ENCODE results near the gene SUMF1. TPM values are rescaled to one million over a fixed set of nuclear protein-coding genes. Genes with fewer than 3 reads are reported as not detected.
A peak's percentile ranks its signal among the peaks of the same experiment; 100 is the strongest.

The SUMF1 gene
- total RNA-seq, 1 experiment from 2014 or later = 79.1 TPM

DNA sequence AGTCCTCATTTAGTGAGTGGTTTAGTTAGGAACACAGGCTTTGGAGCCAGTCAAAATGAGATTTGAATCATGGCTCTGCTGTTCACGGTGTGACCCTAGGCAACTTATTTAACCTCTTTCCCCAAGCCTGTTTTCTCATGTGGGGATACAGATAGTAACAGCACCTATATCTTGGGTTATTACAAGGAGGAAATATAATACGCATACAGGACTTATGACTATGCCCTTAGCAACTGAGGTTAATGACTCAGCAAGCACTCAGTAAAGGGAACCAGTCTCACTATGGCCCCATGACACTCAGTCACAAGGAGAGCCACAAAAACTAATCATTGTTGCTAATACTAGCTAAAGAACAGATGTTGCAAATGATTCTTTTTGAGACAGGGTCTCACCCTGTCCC is 45.9 kb downstream of the SUMF1 start:
- Histone ChIP-seq H3K4me1 (ENCODE audit: insufficient read depth, low read length) (peaks cover 50% of the 10 kb centered on the region), H3K79me2 (ENCODE audit: low read length) (peaks cover 9% of the 10 kb centered on the region), H3K9ac (ENCODE audit: low read length) (peak overlapping the region; percentile 65), H2AFZ (ENCODE audit: low read length) (no peak overlapping the region), H3K27ac (ENCODE audit: low read length) (peak overlapping the region; percentile 92), H3K36me3 (ENCODE audit: low read depth, low read length) (0 out of 2 replicates have a peak, but pooled peaks cover 4% of the 10 kb centered on the region), H4K20me1 (ENCODE audit: low read length) (no peaks in the 10 kb centered on the region), H3K9me2 (replicated peaks; ENCODE audit: low read length) (no peaks in the 10 kb centered on the region), H3F3A (ENCODE audit: low read length, unreplicated experiment) (peaks cover 6% of the 10 kb centered on the region), H3K9me3 (ENCODE audit: low read length) (no peaks in the 10 kb centered on the region), H3K4me3 (ENCODE audit: low read length) (peak overlapping the region; percentile 16; the same call in 1 of the 2 replicates), H3K27me3 (ENCODE audit: low read length) (no peaks in the 10 kb centered on the region), H3K4me2 (ENCODE audit: low read length) (peak overlapping the region; percentile 60)
- TF ChIP-seq EZH2 (IDR thresholded peaks at IDR 0.05; ENCODE audit: low read length, unreplicated experiment) (no peak), EZH2phosphoT487 (IDR thresholded peaks at IDR 0.05; ENCODE audit: borderline replicate concordance, low read length) (no peak)
- TF ChIP-seq, protein P1, sequence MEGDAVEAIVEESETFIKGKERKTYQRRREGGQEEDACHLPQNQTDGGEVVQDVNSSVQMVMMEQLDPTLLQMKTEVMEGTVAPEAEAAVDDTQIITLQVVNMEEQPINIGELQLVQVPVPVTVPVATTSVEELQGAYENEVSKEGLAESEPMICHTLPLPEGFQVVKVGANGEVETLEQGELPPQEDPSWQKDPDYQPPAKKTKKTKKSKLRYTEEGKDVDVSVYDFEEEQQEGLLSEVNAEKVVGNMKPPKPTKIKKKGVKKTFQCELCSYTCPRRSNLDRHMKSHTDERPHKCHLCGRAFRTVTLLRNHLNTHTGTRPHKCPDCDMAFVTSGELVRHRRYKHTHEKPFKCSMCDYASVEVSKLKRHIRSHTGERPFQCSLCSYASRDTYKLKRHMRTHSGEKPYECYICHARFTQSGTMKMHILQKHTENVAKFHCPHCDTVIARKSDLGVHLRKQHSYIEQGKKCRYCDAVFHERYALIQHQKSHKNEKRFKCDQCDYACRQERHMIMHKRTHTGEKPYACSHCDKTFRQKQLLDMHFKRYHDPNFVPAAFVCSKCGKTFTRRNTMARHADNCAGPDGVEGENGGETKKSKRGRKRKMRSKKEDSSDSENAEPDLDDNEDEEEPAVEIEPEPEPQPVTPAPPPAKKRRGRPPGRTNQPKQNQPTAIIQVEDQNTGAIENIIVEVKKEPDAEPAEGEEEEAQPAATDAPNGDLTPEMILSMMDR (conservative IDR thresholded peaks at IDR 0.05; ENCODE audit: low read depth, low read length) = no peak
- no TSS peak for BruUV-seq (replicated peaks)
- DNase-seq (peak; percentile 89), ATAC-seq (peak; percentile 55)
- ChIA-PET CTCF (no interaction called here), POLR2A (ENCODE audit: unreplicated experiment) (no interaction called here)
- intact Hi-C loops (cut with micrococcal nuclease) = no loop called here

DNA sequence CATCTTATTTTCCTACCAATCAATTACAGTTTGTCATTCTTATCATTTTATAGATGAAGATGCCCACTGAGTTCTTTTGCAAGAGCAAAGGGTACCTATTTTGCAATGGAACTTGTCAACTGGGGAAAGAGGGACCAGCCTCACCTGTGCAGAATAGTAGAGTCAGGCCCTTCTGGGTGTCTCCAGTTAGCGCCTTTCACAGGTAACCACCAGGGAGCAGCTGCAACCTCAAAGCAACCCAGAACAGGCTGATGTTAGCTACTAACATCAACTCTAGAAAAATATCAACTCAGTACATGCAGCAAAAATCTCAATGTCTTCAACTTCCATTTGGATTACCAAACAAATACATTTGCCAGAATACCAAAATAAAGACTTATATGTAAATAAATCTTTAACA is 47.1 kb downstream of the SUMF1 start:
- H3F3A ChIP-seq (ENCODE audit: low read length, unreplicated experiment) = peaks cover 6% of the 10 kb centered on the region

DNA sequence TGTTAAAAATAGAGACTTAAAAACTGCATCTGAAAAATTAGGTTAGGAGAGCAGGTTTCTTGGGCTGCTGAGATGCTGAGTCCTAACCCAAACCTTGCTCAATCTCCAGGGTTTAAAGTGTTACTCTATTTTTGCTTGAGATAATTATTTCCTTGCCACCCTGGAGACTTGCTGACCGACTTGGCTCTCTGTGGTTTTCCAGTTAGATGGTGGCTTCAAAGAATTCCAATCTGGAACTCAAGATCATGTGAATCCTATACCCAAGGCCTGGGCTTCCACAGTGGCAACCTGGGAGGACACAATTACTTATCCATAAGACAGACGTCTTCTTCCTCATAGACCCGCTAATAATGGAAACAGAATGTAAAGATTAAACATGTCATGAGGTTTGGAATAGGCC is 47.7 kb downstream of the SUMF1 start:
- DNase-seq = no peak
- Histone ChIP-seq H3F3A (ENCODE audit: low read length, unreplicated experiment) (peaks cover 6% of the 10 kb centered on the region), H3K4me2 (ENCODE audit: low read length) (no peak overlapping the region), H3K9me3 (ENCODE audit: low read length) (no peaks in the 10 kb centered on the region), H2AFZ (ENCODE audit: low read length) (no peak overlapping the region), H3K4me3 (ENCODE audit: low read length) (no peak overlapping the region), H3K27me3 (ENCODE audit: low read length) (no peaks in the 10 kb centered on the region), H3K9ac (ENCODE audit: low read length) (no peak overlapping the region), H4K20me1 (ENCODE audit: low read length) (no peaks in the 10 kb centered on the region), H3K36me3 (ENCODE audit: low read depth, low read length) (0 out of 2 replicates have a peak, but pooled peaks cover 4% of the 10 kb centered on the region), H3K4me1 (ENCODE audit: insufficient read depth, low read length) (peaks cover 52% of the 10 kb centered on the region), H3K79me2 (ENCODE audit: low read length) (peaks cover 2% of the 10 kb centered on the region; the same call in 1 of the 2 replicates), H3K27ac (ENCODE audit: low read length) (no peak overlapping the region), H3K9me2 (replicated peaks; ENCODE audit: low read length) (no peaks in the 10 kb centered on the region)
- intact Hi-C loops (cut with micrococcal nuclease) = loop anchor here (10.0 kb wide), 2 partner anchors 565 to 605 kb away; no protein-coding TSS in a partner anchor
- TF ChIP-seq EZH2phosphoT487 (IDR thresholded peaks at IDR 0.05; ENCODE audit: borderline replicate concordance, low read length) (no peak), EZH2 (IDR thresholded peaks at IDR 0.05; ENCODE audit: low read length, unreplicated experiment) (no peak)
- ChIA-PET CTCF (no interaction called here), POLR2A (ENCODE audit: unreplicated experiment) (no interaction called here)
- no peak for ATAC-seq
- BruUV-seq (replicated peaks) = no TSS peak

More for the DNA sequence above, 47.1 kb downstream of the SUMF1 start:
- DNase-seq (no peak), ATAC-seq (no peak)
- H3K79me2 ChIP-seq (ENCODE audit: low read length) = peaks cover 2% of the 10 kb centered on the region; the same call in 1 of the 2 replicates
- peaks cover 48% of the 10 kb centered on the region for H3K4me1 ChIP-seq (ENCODE audit: insufficient read depth, low read length)
- no peak overlapping the region for H3K4me3 ChIP-seq (ENCODE audit: low read length)
- CTCF ChIA-PET = no interaction called here
- no peak overlapping the region for H2AFZ ChIP-seq (ENCODE audit: low read length)
- H3K9ac ChIP-seq (ENCODE audit: low read length) = no peak overlapping the region
- no peak overlapping the region for H3K4me2 ChIP-seq (ENCODE audit: low read length)
- BruUV-seq (replicated peaks) = no TSS peak
- TF ChIP-seq, protein P1 (conservative IDR thresholded peaks at IDR 0.05; ENCODE audit: low read depth, low read length) = 0 out of 2 replicates have a peak, but pooled peaks have one; percentile 10
- no peak for TF ChIP-seq EZH2 (IDR thresholded peaks at IDR 0.05; ENCODE audit: low read length, unreplicated experiment)
- 0 out of 2 replicates have a peak, but pooled peaks cover 4% of the 10 kb centered on the region for H3K36me3 ChIP-seq (ENCODE audit: low read depth, low read length)
- H3K9me3 ChIP-seq (ENCODE audit: low read length) = no peaks in the 10 kb centered on the region
- no peaks in the 10 kb centered on the region for H3K9me2 ChIP-seq (replicated peaks; ENCODE audit: low read length)
- POLR2A ChIA-PET (ENCODE audit: unreplicated experiment) = no interaction called here
- H3K27me3 ChIP-seq (ENCODE audit: low read length) = no peaks in the 10 kb centered on the region
- no peak overlapping the region for H3K27ac ChIP-seq (ENCODE audit: low read length)
- H4K20me1 ChIP-seq (ENCODE audit: low read length) = no peaks in the 10 kb centered on the region
- intact Hi-C loops (cut with micrococcal nuclease) = loop anchor here (10.0 kb wide), 2 partner anchors 565 to 605 kb away; no protein-coding TSS in a partner anchor

Data from PC-3 (cell line).